Globus pallidus (tissue), 1 donor: ENCODE data around the gene NDUFAF7.
"Not testable (repeated sequence)": the region's sequence is repeated elsewhere in the genome, so short reads cannot be mapped to it uniquely, and the experiment has no call there.

Source experiments
- DNase-seq: peaks from one replicate; pipeline ENCODE4 v3.0.0-alpha.2; 2015; ENCODE audit warnings: low spot score

The NDUFAF7 gene, protein sequence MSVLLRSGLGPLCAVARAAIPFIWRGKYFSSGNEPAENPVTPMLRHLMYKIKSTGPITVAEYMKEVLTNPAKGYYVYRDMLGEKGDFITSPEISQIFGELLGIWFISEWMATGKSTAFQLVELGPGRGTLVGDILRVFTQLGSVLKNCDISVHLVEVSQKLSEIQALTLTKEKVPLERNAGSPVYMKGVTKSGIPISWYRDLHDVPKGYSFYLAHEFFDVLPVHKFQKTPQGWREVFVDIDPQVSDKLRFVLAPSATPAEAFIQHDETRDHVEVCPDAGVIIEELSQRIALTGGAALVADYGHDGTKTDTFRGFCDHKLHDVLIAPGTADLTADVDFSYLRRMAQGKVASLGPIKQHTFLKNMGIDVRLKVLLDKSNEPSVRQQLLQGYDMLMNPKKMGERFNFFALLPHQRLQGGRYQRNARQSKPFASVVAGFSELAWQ

DNA sequence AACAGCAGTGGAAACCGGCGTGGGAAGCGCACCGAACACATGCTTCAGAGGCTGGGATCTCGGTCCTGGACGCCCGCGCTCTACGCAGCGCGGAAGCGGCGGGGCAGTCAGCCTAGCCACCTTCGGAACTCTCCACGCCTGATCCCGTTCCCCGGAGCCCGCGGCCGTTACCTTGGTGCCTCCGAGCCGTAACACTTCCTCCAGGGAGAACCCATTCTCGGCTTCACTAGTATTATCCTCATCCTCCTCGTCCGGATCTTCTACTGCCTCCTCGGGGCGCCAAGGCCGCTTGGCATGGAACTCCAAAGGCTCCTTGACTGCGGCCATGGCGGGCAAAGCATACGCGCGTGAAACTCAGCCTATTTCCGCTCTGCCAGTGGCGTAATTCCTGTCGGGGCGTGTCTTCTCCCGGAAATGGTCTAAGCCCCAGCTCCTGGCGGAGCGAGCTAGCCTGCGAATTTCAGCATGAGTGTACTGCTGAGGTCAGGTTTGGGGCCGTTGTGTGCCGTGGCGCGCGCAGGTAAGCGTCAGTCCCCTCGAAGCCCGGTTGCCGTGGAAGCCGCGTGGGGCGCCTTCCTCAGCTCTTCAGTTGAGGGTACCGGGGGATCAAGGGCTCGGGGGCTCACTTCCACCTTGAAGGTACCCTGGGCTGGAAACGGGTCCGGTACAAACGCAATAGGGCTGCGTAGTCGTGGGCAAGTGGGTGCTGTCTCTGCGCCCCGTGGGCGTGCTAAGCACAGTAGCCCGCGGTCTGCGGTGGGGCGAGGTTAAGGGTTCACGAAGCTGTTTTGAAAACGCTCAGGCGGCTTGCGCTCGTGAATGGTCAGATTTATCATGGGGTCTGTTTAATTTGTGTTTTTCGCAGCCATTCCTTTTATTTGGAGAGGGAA, at the start of gene NDUFAF7, which contains the start of gene CEBPZ:
TSS of gene NDUFAF7 (plus strand) at position 418 of the 890 bp plus-strand sequence. CDS start at position 466, 48 bp downstream.
TSS of gene CEBPZ (minus strand) at position 356 of the 890 bp plus-strand sequence. CDS start at position 327, 29 bp downstream.
- DNase-seq, result peak; percentile 90

DNA sequence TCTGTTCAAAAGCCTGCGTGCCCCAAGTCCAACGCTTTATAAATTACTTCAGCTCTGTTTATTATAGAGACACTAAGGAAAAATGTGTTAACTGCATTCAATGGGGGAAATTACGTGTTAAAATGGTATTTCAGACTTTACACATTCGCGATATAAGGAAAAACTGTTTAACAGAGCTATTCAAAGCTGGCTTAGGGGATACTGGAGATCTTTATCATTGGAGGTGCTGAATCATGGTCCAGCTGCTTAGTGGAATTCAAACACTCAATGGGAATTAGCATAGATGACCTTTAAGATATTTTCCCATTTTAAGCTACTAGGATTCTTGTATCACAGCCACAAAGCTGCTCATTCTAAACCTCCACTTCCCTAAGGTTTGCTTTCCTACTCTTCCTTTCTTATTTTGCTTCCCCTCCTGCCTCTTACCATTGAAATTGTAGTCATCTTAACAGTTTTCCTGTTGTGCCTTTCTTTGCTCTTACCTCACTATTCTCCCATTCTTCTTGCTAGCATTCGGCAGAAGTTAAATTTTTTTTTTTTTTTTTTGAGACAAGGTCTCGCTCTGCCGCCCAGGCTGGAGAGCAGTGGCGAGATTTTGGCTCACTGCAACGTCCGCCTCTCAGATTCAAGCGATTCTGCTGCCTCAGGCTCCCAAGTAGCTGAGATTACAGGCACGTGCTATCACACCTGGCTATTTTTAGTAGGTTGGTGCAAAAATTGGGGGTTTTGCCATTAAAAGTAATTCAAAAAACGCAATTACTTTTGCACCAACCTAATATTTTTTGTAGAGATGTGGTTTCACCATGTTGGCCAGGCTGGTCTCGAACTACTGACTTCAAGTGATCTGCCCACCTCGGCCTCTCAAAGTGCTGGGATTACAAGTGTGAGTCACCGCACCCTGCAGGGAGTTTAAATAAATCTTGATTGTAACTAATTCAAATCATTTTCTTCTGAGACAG, 49.5 kb upstream of the NDUFAF7 start:
- DNase-seq, result no peak

DNA sequence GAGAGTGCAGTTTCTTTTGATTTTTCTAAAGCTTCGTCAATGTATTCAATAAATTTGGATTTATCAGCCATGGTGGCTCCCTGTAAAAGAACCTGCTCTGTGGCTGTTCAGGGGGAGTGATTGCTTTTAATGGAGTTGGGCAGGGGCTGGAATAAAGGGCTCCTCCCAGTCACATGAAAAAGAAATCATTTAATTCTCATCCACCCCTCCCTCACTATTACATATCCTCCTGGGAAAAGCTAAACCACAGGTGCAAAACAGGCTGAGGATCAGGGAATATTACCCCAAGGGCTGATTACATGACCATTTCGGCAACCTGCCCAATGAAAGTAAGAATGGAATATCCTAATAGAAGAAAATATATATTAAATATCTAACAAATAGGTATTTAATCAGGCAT, 42.9 kb upstream of the NDUFAF7 start, which contains the start of gene SULT6B1:
TSS of gene SULT6B1 (minus strand) at position 101 of the 400 bp plus-strand sequence. CDS start at position 71, 30 bp downstream.
- no peak for DNase-seq

DNA sequence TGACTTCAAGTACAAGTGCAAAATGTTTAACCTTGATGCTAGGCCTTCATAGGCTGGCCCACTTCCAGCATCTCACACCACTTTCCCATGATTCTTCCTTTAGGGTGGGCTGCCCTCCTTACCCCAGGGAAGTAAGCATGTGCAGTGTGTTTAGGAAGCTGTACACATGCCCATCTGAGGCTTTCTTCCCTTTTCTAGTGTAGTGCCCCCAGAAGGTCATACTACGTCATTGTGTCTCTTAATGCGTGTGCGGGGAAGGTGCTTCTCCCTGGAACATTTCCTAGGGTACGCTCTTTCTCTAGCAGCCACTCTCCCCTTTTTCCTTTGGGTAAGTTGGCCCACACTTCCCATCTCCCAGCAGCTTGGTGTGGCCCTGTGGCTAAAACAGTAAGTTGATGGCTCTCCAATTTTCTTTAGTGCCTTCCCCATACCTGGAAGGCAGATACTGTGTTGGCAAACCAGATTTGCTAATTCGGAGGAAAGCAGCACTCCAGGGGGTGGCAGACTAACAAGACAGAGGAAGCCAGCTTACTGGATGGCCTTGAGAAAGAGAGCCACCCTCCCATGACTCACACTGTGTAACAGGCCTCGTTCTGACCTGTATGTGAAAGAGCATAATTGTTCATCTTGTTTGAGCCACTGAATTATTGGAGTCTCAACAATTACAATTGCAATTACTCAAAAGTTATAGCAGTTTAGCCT, 41.9 kb upstream of the NDUFAF7 start:
- DNase-seq, result no peak

DNA sequence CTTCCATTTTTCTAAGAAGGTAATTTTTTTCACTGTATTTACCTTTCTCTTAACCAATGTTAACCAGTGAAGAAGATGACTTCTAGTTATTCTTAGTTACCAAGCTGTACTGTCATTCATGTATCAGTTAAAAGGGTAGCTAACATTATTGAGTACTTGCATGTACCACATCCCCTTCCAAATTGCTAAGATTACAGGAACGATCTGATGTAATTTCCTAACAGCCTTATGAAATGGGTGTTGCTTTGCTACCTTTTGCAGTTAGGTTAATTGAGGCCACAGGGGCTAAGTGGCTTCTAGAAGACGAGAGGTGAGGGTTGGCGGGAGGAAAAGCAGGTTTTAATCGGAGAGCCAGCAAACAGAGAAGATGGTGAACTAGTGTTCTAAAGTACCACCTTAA, 41.2 kb upstream of the NDUFAF7 start:
- DNase-seq, result no peak

DNA sequence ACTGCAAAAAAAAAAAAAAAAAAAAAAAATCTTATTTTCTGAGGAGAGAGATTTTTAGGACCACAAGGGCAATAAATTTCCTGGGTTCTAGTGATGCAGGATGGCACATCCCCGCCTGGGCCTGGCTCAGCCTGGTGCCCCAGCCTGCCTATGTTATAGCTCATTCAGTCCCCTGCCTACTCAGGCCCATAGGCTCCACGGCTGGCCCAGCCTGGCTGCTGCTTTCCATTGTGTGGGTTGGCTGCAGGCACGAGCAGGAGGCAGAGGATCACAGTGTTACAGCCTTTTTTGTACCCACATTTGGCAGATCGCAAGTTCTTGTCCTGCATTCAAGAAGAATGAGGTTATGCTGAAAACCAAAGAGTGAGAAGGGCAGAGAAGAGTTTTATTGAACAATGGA, 40.2 kb upstream of the NDUFAF7 start:
- no peak for DNase-seq

DNA sequence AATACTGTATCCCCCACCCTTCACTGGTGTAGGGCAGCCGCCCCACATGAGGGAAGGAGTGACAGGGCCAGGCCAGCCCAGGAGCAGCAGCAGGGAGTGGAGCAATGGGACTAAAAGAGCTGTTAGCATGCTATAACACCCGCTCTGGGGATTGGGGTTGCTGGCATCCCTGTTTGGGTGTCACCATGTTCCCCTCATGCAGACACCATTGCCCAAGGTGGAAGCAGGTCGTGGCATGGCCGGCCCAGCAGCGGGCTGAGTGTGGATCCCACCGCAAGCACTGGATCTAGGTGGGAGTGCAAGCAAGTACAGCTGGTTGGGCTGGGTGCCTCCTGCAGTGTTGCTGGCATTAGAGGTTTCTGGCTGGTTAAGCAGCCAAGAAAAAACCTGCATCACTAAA, 39.7 kb upstream of the NDUFAF7 start:
- DNase-seq, result no peak

DNA sequence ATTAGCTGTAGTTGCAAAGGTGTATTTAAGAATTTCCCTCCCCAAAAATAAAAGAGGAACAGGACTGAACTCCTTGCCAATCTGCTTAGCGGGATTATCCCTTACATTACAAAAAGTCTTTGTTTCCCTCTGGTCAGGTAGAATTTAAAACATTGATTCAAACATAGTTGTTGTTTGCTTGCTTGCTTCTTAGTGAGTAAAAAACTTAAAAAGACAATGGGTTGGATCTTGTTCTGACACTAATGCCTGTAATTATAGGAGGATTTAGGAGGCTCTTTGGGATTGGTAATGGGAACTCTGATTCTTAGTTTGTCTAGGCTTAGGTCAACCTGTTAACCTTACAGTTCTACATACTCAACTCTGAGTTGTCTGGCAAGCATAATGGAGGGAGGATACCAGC, 38.9 kb upstream of the NDUFAF7 start:
- DNase-seq, result no peak

DNA sequence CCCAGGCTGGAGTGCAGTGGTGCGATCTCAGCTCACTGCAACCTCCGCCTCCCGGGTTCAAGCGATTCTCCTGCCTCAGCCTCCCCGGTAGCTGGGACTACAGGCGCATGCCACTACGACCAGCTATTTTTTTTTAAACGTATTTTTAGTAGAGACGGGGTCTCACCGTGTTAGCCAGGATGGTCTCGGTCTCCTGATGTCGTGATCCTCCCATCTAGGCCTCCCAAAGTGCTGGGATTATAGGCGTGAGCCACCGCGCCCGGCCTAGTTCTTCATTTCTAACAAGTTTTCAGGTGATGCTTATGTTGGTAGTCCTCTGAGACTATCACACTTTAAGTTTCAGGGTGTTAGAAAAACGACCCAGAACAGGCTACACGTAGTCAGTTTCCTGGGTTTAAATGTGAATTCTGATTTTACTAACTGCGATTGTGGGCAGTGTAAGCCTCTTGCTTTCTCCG, 35.6 kb upstream of the NDUFAF7 start:
- DNase-seq, result not testable (repeated sequence)

DNA sequence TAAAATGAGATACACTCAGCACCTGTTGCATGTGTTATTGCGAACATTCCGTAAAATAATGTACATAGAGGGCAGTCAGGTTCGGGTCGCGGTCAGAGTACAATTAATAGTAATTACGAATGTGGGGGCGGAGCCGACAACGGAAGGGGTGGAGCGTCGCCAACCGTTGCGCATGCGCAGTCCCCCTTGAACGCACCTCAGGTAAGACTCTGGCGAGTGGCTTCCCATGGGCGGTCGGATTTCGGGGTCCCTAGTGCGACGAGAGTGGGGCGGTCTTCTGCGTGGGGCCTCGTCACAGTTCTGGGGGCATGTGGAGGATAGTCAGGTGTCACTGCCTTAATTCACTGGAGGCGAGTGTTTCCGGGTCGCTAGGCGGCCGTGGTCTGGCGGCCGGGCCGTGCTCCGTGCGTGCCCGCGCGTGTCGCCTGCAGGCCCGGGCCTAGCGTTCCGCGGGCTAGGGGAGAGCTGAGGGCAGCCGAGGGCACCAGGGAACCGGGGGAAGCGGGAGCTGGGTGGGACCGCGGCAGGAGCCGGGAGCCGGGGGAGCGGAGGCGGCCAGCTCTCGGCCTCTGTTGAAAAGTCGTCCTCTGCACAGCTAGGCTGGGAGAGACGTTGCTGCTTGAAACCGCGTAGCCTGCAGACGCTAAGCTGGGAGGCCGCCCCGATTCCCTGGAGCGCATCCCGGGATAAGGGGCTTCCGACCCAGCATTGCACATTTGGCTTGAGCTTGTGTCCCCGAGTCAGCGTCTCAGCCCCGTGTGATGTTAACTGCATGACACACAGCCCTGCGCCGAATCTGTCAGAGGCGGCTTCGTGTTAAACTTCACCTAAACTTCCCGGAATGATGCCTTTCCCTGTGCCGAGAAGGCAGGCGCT, 34.9 kb upstream of the NDUFAF7 start, which contains the start of gene CEBPZOS:
TSS of gene CEBPZOS (plus strand) at position 177 of the 876 bp plus-strand sequence. CDS start 3,209 bp downstream, outside the sequence.
- DNase-seq, result peak; percentile 77

DNA sequence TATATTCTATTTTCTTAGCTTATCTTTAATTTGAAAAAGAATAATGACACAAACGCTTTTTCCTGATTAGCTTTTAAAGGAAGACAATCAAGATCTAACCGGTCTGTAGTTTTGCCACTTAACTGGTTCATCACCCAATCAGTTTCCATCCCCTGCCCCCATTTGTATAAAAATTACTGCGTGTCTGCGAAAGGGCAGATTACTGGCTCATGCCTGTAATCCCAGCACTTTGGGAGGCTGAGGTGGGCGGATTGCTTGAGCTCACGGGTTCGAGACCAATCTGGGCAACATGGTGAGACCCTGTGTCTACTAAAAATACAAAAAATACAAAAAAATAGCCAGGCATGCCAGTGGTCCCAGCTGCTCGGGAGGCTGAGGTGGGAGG, 32.8 kb upstream of the NDUFAF7 start:
- DNase-seq, result no peak

DNA sequence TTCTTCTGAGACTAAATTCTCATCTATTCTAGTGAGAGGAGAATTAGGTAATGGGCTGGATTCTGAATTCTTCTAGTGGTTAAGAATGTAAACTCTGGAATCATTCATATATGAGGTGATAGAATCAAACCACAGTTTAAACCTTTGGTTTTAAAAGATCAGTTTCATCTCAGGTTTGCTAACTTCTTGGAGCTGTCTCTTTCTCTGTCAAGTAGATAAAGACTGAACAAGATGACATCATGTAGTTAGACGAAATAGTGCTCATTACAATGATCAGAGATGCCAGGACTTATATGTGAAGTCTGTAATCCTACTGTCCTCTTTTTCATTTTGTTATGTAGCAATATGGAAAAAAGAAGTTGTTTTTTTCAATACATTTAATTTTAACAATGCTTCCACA, 30.2 kb upstream of the NDUFAF7 start:
- DNase-seq, result no peak

DNA sequence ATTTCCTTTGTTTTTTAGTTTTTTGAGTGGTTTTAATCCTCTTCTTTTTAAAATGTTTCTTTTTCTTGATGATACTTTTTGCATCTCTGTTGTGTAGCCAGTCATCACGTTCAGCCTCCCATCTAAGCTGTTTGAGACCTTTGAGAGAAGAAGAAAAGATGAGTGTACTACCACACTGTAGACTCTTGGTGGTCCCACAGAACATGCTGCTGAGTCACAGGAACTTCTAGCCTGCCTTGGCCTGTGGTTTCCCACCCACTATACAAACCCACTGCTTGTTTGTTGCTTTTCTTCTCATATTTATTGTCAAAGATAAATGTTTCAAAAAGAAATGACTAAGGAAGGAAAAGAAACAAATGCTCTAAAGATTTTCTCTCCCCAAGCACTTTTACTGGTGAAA, 29.7 kb upstream of the NDUFAF7 start:
- DNase-seq, result no peak

DNA sequence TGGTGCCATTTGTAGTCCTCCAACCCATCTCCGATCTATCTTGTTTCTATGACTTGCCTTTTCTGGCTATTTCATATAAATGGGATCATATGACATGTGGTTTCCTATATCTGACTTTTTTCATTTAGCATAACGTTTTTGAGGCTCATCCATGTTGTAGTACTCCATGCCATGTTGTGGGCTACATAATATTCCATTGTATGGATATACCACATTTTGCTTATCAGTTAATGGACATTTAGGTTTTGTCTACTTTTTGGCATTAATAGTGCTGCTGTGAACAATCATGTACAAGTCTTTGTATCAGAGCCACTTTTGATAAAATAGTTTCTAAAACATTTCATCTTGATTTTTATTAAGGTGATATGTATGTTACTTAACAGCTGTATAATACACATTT, 27.8 kb upstream of the NDUFAF7 start:
- DNase-seq, result no peak

DNA sequence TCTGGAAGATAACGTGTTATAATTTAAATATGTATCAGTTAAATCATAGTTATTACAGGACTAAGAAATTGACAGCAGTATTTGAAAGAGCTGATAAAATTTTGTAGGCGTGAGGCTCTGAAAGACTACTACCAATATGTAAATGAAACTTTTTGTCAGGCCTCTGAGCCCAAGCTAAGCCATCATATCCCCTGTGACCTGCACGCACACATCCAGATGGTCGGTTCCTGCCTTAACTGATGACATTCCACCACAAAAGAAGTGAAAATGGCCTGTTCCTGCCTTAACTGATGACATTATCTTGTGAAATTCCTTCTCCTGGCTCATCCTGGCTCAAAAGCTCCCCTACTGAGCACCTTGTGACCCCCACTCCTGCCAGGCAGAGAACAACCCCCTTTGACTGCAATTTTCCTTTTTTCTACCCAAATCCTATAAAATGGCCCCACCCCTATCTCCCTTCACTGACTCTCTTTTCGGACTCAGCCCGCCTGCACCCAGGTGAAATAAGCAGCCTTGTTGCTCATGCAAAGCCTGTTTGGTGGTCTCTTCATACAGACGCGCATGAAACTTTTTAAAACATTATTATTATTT, 26.3 kb upstream of the NDUFAF7 start:
- DNase-seq, result not testable (repeated sequence)

DNA sequence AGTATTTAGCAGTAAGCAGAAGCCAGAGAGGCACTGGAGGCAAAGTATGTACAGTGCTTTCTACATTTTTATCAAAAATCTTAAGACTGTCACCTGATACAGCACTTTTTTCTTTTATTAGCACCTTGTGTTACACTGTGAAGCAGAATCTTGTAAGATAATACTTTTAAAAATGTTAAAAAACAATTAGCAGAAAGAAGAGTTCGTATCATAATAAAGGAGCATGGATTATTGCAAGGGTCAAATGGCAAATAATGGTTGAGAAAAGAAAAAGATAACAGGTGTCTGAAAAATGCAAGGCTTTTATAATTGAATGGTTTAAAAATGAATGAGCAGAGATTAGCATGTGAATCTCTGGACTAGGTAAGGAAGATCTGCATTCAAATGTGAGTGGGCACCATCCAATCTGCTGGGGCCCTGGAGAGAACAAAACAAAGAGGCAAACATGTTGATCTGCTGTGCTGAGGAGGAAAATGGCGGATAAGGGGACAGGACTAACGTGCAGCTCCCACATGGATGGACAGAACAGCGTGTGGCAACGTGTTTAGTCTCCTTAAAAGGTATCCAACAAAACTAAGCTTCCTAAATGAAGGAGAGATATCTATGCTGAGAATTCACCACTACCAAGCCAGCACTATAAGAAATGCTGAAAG, 25.6 kb upstream of the NDUFAF7 start:
- no peak for DNase-seq

DNA sequence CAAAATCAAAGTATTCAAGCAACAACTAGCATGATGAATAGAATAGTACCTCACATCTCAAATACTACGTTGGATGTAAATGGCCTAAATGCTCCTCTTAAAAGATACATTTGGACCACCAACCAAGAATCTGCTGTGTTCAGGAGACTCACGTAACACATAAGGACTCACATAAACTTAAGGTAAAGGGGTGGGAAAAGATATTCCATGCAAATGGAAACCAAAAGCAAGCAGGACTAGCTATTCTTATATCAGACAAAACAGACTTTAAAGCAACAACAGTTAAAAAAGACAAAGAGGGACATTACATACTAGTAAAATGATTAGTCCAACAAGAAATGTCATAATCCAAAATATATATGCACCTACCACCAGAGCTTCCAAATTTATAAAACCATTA, 24.7 kb upstream of the NDUFAF7 start:
- not testable (repeated sequence) for DNase-seq

DNA sequence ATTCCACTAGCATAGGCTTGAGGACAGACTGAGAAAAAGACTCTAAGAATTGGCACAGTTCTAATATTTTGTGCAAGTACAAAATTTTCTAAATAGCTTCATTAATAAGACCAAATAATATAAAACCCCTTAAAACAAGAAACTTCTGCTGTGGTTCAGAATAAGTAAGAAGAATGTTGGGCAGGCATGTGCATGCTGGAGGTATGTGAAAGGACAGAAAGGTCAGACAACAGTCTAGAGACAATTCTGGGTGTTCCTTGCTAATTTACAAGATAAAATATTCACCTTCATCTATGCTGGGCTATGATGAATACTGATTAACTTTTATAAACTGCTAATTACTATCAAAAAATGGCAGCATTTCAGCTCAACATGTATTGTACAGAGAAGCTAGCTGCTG, 20.2 kb upstream of the NDUFAF7 start:
- DNase-seq, result no peak

DNA sequence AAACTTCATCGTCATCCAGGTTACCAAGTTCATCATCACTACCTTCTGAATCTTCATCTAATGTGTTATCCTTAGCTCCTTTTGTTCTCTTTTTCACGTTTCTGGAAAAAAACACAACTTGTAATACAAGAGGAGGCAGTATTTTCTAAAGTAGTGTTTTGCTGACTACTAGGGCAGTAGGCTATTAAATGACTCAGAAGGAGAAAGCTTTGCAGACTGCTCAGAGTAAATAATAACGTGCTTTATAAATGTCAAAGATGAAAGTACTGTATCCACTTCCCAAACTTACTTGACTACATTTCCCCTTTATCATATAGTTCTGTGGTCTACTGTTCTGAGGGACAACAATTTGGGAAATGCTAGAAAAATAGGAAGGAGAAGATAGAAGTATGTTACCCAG, 19.5 kb upstream of the NDUFAF7 start:
- no peak for DNase-seq
